EH (cell line): Measurements from ENCODE around the gene SLC22A5.

ENCODE experiments used
- DNase-seq: peaks from one replicate; pipeline ENCODE4 v3.0.0-alpha.2; 2015; ENCODE audit warnings: low read depth

The SLC22A5 gene

DNA sequence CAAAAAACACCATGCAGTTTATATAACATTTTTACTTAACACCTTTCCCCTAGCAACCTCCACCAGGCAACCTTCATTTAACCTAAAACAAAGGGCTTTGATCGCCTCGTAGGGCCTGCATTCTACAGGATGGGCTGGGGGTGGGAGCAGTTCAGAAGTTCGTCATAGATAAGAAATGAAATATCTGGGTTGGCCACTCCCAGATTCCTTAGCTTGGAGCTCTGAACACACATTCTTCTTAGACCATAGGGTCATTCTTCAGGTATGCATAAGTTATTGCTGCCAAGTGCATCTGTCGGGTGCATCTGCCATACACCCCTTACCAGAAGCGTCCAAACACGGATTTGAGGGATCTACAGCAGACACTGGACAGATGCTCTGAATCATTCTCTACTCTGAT, 4.3 kb upstream of the SLC22A5 start:
- DNase-seq, result peak; percentile 81

GRCh38 chr5:132368186-132368585, 1.3 kb upstream of the SLC22A5 start:
- DNase-seq, result no peak

DNA sequence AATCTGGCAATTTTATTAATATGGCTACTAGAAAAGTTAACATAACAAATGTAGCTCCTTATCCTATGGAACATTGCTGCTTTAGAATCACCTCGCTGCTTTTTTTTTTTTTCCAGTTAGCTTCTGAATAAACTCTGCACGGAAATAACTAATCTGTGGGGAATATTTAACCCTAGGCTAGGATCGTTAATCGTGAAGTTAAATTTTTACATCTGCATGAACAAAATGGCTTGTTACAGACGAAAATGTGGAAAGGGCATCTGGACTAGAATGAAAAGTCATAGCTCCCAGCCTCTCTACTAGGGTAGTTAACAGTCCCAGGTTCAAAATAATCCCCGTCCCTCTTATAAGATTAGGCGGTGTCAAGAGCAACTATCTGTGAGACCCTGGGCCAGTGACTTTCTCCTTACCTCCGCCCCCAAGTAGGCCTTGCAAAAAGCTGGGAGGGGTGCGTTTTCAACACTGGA, 470 bp upstream of the SLC22A5 start:
- DNase-seq, result no peak

- DNase-seq, result no peak
Observed at GRCh38 chr5:132370181-132370970, 866 bp downstream of the SLC22A5 start.

GRCh38 chr5:132370971-132371602, 1.6 kb downstream of the SLC22A5 start:
- DNase-seq, result no peak

- DNase-seq, result no peak
Observed at GRCh38 chr5:132371603-132371994, 2.1 kb downstream of the SLC22A5 start.

- no peak for DNase-seq
Observed at GRCh38 chr5:132372127-132372526, 2.6 kb downstream of the SLC22A5 start.

GRCh38 chr5:132372542-132372941, 3.0 kb downstream of the SLC22A5 start:
- no peak for DNase-seq

DNA sequence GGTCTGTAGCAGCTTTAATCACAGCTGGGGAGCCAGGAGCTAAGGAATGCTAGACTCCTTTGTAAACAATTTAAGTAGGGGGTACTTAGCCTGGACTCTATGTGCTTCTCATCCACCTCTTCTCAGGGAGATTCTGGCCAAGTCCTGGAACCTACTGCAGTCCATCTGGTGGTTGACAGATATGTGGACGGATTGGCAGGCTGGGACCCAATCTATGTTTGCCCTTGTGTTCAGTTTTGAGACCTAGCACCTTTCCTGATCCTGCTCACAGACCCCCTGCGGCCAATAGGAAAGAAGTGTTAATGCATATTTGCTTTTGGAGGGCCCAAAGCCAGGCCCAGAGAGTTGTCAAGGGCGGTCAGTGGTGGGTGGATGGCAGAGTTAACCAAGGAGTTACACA, 6.4 kb downstream of the SLC22A5 start:
- DNase-seq, result no peak

GRCh38 chr5:132376694-132377641, 7.5 kb downstream of the SLC22A5 start:
- DNase-seq, result no peak

DNA sequence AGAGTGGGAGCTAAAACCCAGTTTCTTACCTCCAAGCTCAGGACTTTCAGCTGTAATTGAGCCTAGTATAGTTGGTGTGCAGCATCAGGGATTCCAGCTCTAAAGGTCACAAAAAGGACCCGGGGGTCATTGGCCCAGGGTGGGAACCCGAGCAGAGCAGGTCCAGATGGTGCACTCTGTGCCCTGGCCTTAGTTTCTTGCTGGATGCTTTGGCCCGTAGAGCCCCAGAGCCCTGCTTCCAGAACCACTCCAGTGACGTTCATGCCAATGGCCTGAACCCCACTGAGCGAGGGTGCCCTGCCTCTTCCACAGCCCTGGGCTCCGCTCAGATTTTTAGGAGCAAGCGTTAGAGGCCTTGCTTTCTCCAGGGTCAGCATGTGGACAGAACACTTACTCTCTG, 8.2 kb downstream of the SLC22A5 start:
- no peak for DNase-seq

DNA sequence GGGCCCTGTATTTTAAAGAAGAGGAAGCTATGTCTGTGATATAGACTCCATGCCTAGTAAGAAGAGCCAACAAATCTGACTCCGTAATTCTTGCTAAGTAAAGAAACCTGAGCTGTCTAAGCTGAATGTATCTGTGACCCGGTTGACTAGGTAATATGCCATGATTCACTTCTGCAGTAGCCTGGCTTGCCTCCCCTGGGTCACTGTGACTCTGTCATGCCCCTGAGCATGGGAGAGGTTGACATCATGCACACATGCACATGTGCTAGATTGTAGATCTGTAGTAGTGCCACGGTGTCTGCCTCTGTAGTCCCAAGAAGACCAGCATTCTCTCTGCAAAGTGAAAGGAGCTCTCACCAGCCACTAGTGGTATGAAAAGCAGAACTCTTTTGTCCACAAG, 9.1 kb downstream of the SLC22A5 start:
- DNase-seq, result peak; percentile 29

DNA sequence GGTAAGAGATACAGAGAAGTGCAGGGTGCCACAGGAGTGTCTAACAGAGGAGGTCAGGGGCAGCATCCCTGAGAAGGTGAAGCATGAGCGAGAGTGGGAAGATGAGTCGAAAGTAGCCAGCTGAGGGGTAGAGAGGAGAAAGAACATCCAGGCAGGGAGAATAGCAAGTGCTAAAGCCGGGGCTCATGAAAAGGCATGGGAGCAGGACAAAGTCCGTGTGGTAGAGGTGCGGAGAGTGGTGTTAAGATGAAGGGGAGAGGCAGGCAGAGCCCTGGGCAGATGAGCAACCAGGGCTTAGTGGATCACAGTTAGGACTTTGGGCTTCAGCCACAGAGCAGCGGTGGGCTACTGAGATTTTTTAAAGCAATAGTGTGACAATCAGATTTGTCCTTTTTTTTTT, 10.5 kb downstream of the SLC22A5 start:
- DNase-seq, result no peak

DNA sequence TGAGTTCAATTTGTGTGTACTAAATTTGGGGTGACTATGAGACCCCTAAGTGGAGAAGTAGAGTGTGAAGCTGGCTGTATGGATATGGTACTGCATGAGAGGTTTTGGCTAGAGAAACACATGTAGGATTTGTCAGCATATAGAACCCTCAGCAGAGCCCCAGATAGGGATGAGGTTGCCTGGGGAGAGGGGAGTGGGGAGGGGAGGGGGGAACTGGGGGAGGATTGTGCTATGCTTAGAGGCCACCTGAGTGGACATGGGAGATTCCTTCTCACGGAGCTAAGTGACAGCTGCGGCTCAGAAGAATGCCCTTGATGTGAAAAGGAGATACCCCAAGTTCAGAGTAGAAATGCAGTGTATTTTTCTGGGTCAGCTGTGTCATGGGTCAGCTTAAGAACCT, 11.2 kb downstream of the SLC22A5 start:
- no peak for DNase-seq

- DNase-seq, result no peak
Observed at GRCh38 chr5:132381614-132382013, 12.1 kb downstream of the SLC22A5 start.

DNA sequence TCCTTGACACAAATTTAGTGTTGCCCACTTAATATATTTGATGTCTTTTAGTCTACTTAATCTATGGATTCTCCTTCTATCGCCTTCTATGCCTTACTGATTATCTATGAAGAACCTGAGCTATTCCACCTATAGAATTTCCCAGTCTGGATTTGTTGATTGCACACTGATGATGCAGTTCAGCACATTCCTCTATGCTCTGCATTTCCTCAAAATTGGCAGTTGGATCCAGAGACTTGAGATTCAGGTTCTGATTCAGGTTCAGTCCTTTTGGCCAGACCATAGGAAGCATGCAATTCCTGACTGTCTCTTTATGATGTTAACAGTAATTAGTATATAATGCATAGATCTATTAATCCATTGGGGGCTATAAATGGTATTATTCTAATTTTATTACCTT, 13.8 kb downstream of the SLC22A5 start:
- DNase-seq, result no peak

- no peak for DNase-seq
Observed at GRCh38 chr5:132383984-132384383, 14.5 kb downstream of the SLC22A5 start.

DNA sequence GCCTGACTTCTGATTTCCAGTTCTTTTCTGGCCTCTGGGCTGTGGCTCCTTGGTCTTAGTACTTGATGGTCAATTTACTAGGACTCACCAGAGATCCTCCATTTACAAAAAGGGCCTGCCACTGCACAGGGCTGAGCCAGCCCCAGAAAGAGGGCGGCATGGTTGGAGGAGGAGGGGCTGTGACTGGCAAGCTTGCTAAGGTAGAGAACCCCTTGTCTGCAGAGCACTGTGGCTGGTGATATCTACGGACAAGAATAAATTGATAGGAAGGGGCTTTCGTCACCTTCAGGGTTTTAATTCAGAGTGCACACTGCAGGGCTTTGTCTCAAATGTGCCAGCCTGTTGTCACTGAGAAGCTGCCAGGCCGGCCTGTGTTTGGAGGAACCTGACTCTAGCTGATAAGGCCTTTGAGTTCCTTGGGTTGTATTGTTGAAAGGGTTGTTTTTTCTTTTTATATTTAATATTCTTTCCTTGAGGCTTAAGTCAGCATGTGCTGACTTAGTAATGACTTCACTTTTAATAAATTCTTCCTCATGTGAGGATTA, 15.1 kb downstream of the SLC22A5 start:
- no peak for DNase-seq

GRCh38 chr5:132385326-132386105, 16.0 kb downstream of the SLC22A5 start:
- DNase-seq, result peak; percentile 78

- peak; percentile 81 for DNase-seq
Observed at GRCh38 chr5:132386644-132387286, 17.3 kb downstream of the SLC22A5 start.

- peak; percentile 100 for DNase-seq
Observed at GRCh38 chr5:132387640-132388117, 18.2 kb downstream of the SLC22A5 start.
